Measurements from ENCODE around the gene CFAP141. TPM values are rescaled to one million over a fixed set of nuclear protein-coding genes. Genes with fewer than 3 reads are reported as not detected.

Gene CFAP141
- total and polyA plus RNA-seq, 2 donors from 2014 or later = not detected

- no peak for DNase-seq
- Histone ChIP-seq H3K4me1 (ENCODE audit: control insufficient read depth in 2 of 3, insufficient read depth in 2 of 3, low read depth in 1 of 3, low read length in 3 of 3) (peaks cover 3 to 42% (median 33%) of the 10 kb centered on the region in 3 donors), H3K9ac (ENCODE audit: low read length in 3 of 3) (peak overlapping the region; percentile 61 to 91 (median 90)), H3K9me3 (ENCODE audit: control insufficient read depth in 2 of 3, insufficient read depth in 1 of 3, low read length in 3 of 3) (no peaks in the 10 kb centered on the region), H3K36me3 (ENCODE audit: control insufficient read depth in 2 of 3, insufficient read depth in 3 of 3, low read length in 3 of 3) (peaks cover 0 to 2% (median 0%) of the 10 kb centered on the region in 3 donors), H3K27me3 (ENCODE audit: control insufficient read depth, insufficient read depth, low read length) (no peaks in the 10 kb centered on the region), H3K27ac (ENCODE audit: low read depth in 2 of 2, low read length in 2 of 2) (peak overlapping the region; percentile 86 to 87), H3K4me3 (ENCODE audit: low read length in 3 of 3) (peak overlapping the region; percentile 90 to 96 (median 96))
- intact Hi-C loops (cut with DNase I) = no loop called here
- no peak for FAIRE-seq
- TF ChIP-seq, protein P1, sequence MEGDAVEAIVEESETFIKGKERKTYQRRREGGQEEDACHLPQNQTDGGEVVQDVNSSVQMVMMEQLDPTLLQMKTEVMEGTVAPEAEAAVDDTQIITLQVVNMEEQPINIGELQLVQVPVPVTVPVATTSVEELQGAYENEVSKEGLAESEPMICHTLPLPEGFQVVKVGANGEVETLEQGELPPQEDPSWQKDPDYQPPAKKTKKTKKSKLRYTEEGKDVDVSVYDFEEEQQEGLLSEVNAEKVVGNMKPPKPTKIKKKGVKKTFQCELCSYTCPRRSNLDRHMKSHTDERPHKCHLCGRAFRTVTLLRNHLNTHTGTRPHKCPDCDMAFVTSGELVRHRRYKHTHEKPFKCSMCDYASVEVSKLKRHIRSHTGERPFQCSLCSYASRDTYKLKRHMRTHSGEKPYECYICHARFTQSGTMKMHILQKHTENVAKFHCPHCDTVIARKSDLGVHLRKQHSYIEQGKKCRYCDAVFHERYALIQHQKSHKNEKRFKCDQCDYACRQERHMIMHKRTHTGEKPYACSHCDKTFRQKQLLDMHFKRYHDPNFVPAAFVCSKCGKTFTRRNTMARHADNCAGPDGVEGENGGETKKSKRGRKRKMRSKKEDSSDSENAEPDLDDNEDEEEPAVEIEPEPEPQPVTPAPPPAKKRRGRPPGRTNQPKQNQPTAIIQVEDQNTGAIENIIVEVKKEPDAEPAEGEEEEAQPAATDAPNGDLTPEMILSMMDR (IDR thresholded peaks at IDR 0.05; ENCODE audit: borderline replicate concordance, extremely low read depth, insufficient read depth) = no peak
These were observed 24.2 kb downstream of the CFAP141 start for GRCh38 chr1:154181944-154182343.

- TF ChIP-seq, protein P1 (IDR thresholded peaks at IDR 0.05; ENCODE audit: borderline replicate concordance, extremely low read depth, insufficient read depth) = no peak
- H3K4me1 ChIP-seq (ENCODE audit: control insufficient read depth in 2 of 3, insufficient read depth in 2 of 3, low read depth in 1 of 3, low read length in 3 of 3) = peaks cover 3 to 46% (median 36%) of the 10 kb centered on the region in 3 donors
- intact Hi-C loops (cut with DNase I) = no loop called here
- no peak overlapping the region for H3K27ac ChIP-seq (ENCODE audit: low read depth in 2 of 2, low read length in 2 of 2)
- H3K27me3 ChIP-seq (ENCODE audit: control insufficient read depth, insufficient read depth, low read length) = no peaks in the 10 kb centered on the region
- no peak overlapping the region for H3K9ac ChIP-seq (ENCODE audit: low read length in 3 of 3)
- FAIRE-seq = no peak
- no peak overlapping the region for H3K4me3 ChIP-seq (ENCODE audit: low read length in 3 of 3)
- no peak for DNase-seq
- H3K36me3 ChIP-seq (ENCODE audit: control insufficient read depth in 2 of 3, insufficient read depth in 3 of 3, low read length in 3 of 3) = peaks cover 0 to 8% (median 3%) of the 10 kb centered on the region in 3 donors
- no peaks in the 10 kb centered on the region for H3K9me3 ChIP-seq (ENCODE audit: control insufficient read depth in 2 of 3, insufficient read depth in 1 of 3, low read length in 3 of 3)
These were observed 26.0 kb downstream of the CFAP141 start for GRCh38 chr1:154179946-154180687.

DNA sequence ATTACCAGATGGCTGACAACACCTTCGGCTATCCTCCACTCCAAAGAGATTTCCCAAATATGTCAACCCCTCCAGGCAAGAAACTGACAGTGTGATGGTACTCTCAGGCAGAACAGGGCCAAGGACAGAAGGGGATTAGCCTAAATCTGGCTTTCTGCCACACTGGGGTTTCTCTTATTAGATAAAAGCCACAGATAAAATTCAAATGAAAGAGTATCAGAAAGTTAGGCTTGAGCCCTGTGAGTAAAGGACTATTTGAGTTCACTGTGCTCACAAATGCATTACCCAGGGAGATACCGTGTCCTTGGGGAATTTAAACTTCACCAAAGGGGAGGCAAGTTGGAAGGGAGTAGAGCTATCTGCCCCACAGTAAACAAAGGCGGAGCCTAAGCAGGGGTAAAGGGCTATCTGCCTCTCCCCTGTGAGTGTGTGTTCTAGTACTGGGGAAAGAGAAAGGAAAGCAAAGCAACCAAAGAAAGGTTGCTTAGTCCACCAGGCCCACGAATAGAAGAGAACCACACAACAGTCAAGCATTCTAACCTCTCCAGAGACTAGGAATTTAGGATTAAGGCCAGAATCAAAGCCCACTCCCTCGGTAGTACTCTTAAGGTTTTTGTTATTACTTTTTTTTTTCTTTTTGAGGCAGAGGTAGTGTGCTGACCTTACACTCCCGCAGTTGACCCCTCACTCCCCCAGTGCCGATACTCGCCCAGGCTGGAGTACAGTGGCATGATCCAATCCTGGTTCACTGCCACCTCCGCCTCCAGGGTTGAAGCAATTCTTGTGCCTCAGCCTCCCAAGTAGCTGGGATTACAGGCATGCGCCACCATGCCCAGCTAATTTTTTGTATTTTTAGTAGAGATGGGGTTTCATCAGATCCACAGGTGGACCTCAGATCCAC lies 27.0 kb downstream of the CFAP141 start:
- no peak overlapping the region for H3K27ac ChIP-seq (ENCODE audit: low read depth in 2 of 2, low read length in 2 of 2)
- H3K9me3 ChIP-seq (ENCODE audit: control insufficient read depth in 2 of 3, insufficient read depth in 1 of 3, low read length in 3 of 3) = no peaks in the 10 kb centered on the region
- intact Hi-C loops (cut with DNase I) = no loop called here
- H3K4me1 ChIP-seq (ENCODE audit: control insufficient read depth in 2 of 3, insufficient read depth in 2 of 3, low read depth in 1 of 3, low read length in 3 of 3) = peaks cover 3 to 46% (median 36%) of the 10 kb centered on the region in 3 donors
- H3K9ac ChIP-seq (ENCODE audit: low read length in 3 of 3) = no peak overlapping the region
- TF ChIP-seq, protein P1 (IDR thresholded peaks at IDR 0.05; ENCODE audit: borderline replicate concordance, extremely low read depth, insufficient read depth) = no peak
- H3K36me3 ChIP-seq (ENCODE audit: control insufficient read depth in 2 of 3, insufficient read depth in 3 of 3, low read length in 3 of 3) = peaks cover 3 to 8% (median 5%) of the 10 kb centered on the region in 3 donors
- no peak overlapping the region for H3K4me3 ChIP-seq (ENCODE audit: low read length in 3 of 3)
- DNase-seq (no peak), FAIRE-seq (no peak)
- no peaks in the 10 kb centered on the region for H3K27me3 ChIP-seq (ENCODE audit: control insufficient read depth, insufficient read depth, low read length)

All from kidney (tissue), 14 donors.